HepG2 (cell line): ENCODE data around the gene FGA. TPM values are rescaled to one million over a fixed set of nuclear protein-coding genes. Genes with fewer than 3 reads are reported as not detected.

ENCODE experiments used
- ATM ChIP-seq: fragments of 450-650 bp; IDR thresholded peaks from 2 replicates; pipeline ENCODE4 v1.7.1; 2017; ENCODE audit warnings: mild to moderate bottlenecking, borderline replicate concordance
- DR1 ChIP-seq: sonication (generic); formaldehyde crosslinking; IDR thresholded peaks from 2 replicates; pipeline ENCODE4 v1.8.0; 2021; ENCODE audit warnings: mild to moderate bottlenecking, missing genetic modification reagents, inconsistent platforms
- HNRNPUL1 ChIP-seq: fragments of 200-400 bp; formaldehyde crosslinking; IDR thresholded peaks from 2 replicates; pipeline ENCODE4 v1.6.1; 2017; ENCODE audit warnings: low read depth, mild to moderate bottlenecking, low read length, moderate library complexity
- KLF9 ChIP-seq: IDR thresholded peaks from 2 replicates; pipeline ENCODE4 v1.6.1; 2016; ENCODE audit warnings: low read depth
- MIER2 ChIP-seq: IDR thresholded peaks from 2 replicates; pipeline ENCODE4 v1.6.1; 2016; ENCODE audit warnings: missing biosample characterization, missing genetic modification reagents
- NFAT5 ChIP-seq: sonication (generic); formaldehyde crosslinking; IDR thresholded peaks from 2 replicates; pipeline ENCODE4 v1.4.0; 2020; ENCODE audit warnings: missing genetic modification reagents
- NONO ChIP-seq, 2 experiments: fragments of 450-650 bp in 1 of 2; sonication (generic) in 1 of 2; formaldehyde crosslinking in 1 of 2; IDR thresholded peaks in 1 of 2; conservative IDR thresholded peaks in 1 of 2; 2 replicates each; pipeline versions ENCODE4 v1.6.1 to v1.8.0; 2017 to 2022; ENCODE audit warnings: mild to moderate bottlenecking in 1 of 2, missing genetic modification reagents in 1 of 2, moderate library complexity in 1 of 2
- POLR2A ChIP-seq, 2 experiments: IDR thresholded peaks; 2 replicates each; pipeline ENCODE4 v1.6.1; 2011; ENCODE audit warnings: low read depth in 2 of 2, low read length in 2 of 2, mild to moderate bottlenecking in 1 of 2, moderate library complexity in 1 of 2; ENCODE audit not compliant: insufficient read depth in 1 of 2
- REL ChIP-seq: sonication (generic); formaldehyde crosslinking; conservative IDR thresholded peaks from 2 replicates; pipeline ENCODE4 v1.8.0; 2022; ENCODE audit warnings: mild to moderate bottlenecking, missing genetic modification reagents, moderate library complexity
- SMARCC2 ChIP-seq: fragments of 450-650 bp; IDR thresholded peaks from 2 replicates; pipeline ENCODE4 v1.6.1; 2017; ENCODE audit warnings: antibody characterized with exemption, mild to moderate bottlenecking
- TGIF2 ChIP-seq: IDR thresholded peaks from 2 replicates; pipeline ENCODE4 v1.6.1; 2016; ENCODE audit warnings: control low read depth, missing compliant biosample characterization
- YEATS4 ChIP-seq: sonication (generic); formaldehyde crosslinking; IDR thresholded peaks from 2 replicates; pipeline ENCODE4 v1.4.0; 2020; ENCODE audit warnings: missing genetic modification reagents, borderline replicate concordance
- ZC3H13 ChIP-seq: sonication (generic); formaldehyde crosslinking; IDR thresholded peaks from 2 replicates; pipeline ENCODE4 v1.8.1; 2023; ENCODE audit warnings: mild to moderate bottlenecking, missing genetic modification reagents, moderate library complexity
- ZNF407 ChIP-seq: sonication (generic); formaldehyde crosslinking; IDR thresholded peaks from one replicate; pipeline ENCODE4 v1.5.1; 2020; ENCODE audit warnings: mild to moderate bottlenecking, missing genetic modification reagents; ENCODE audit errors: not compliant biosample characterization
- ZSCAN25 ChIP-seq: sonication (generic); formaldehyde crosslinking; IDR thresholded peaks from 2 replicates; pipeline ENCODE4 v1.8.0; 2022; ENCODE audit warnings: mild to moderate bottlenecking, missing genetic modification reagents
- polyA plus RNA-seq, 8 experiments: library from polyadenylated mRNA; depleted of rRNA in 3 of 8; stranded (reverse) in 7 of 8; unstranded in 1 of 8; fragments of >200 nt; fragmentation: Illumina TruSeq in 4 of 8; extraction: Trizol in 4 of 8; gene quantifications; 2 replicates each; pipeline versions ENCODE4 v1.2.1 to v1.2.3, GENCODE V29; 2011 to 2016; ENCODE audit warnings: low read depth in 4 of 8, missing spikeins in 1 of 8, mixed read lengths in 1 of 8; ENCODE audit not compliant: insufficient read depth in 1 of 8
- total RNA-seq, 5 experiments: library from RNA; depleted of rRNA; stranded (reverse); fragments of >200 nt; fragmentation: Illumina TruSeq; extraction: Trizol; gene quantifications; 2 replicates each; pipeline ENCODE4 v1.2.3, GENCODE V29; 2016; ENCODE audit warnings: low read depth in 1 of 5

The FGA gene
- total and polyA plus RNA-seq, 2 of the 13 experiments (the other 11 are each of a cell fraction or from before 2014, with no cell fraction given): 640 to 1,523 TPM

GRCh38 chr4:154606728-154607723 is 16.5 kb upstream of the FGA start (continued):
- 0 out of 2 replicates have a peak, but pooled peaks have one; percentile 35 for TF ChIP-seq REL (CRISPR knock-in tag)
- TF ChIP-seq KLF9: no peak
- no peak for TF ChIP-seq HNRNPUL1
- TF ChIP-seq ZSCAN25 (CRISPR knock-in tag): no peak
- 0 out of 2 replicates have a peak, but pooled peaks have one; percentile 11 for TF ChIP-seq ZC3H13 (CRISPR knock-in tag)
- no peak for TF ChIP-seq ZNF407 (CRISPR knock-in tag)
- no peak for TF ChIP-seq NFAT5 (CRISPR knock-in tag)
- peak; percentile 40 to 45; a peak in 2 of 4 replicates for TF ChIP-seq POLR2A (IDR thresholded peaks at IDR 0.05; ENCODE audit: insufficient read depth in 1 of 2, low read depth in 2 of 2, low read length in 2 of 2)
- no peak for TF ChIP-seq DR1 (CRISPR knock-in tag)
- TF ChIP-seq YEATS4 (CRISPR knock-in tag): no peak
- TF ChIP-seq MIER2: no peak
- TF ChIP-seq ATM: no peak
- TF ChIP-seq NONO (IDR thresholded peaks at IDR 0.05): no peak
- 0 out of 2 replicates have a peak, but pooled peaks have one; percentile 20 for TF ChIP-seq NONO (CRISPR knock-in tag; conservative IDR thresholded peaks at IDR 0.05)
- TF ChIP-seq SMARCC2: no peak
- TF ChIP-seq TGIF2 (CRISPR knock-in tag): 0 out of 2 replicates have a peak, but pooled peaks have one; percentile 36
